ENCODE results near the gene LGALS7.

DNA sequence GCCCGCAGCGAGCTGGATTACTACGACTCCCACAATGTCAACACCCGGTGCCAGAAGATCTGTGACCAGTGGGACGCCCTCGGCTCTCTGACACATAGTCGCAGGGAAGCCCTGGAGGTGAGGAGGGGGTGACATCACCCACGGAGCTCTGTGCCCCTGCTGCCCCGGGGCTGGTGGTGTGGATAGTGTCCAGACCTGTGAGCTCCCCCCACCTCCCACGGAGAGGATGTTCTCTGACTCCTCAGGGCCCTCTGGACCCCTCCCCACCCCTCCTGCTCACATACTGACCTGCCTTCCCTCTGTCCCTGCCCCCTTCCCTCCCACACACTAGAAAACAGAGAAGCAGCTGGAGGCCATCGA is 49.7 kb downstream of the LGALS7 start:
- no peak for TF ChIP-seq POLR2AphosphoS5 (IDR thresholded peaks at IDR 0.05; ENCODE audit: low read depth, low read length)
- no peak for TF ChIP-seq TAF1 (IDR thresholded peaks at IDR 0.05; ENCODE audit: low read depth, low read length)
- TF ChIP-seq POLR2A (IDR thresholded peaks at IDR 0.05; ENCODE audit: low read depth, low read length): no peak
- TF ChIP-seq PAX5 (IDR thresholded peaks at IDR 0.05; ENCODE audit: insufficient read depth, low read length, severe bottlenecking): no peak

Measured in GM12891 (cell line).